NCI-H446 treated with DMSO at 0.1 percent for 48 hours (cell line): ENCODE data around the gene C2CD4C.
"Not testable (repeated sequence)": the region's sequence is repeated elsewhere in the genome, so short reads cannot be mapped to it uniquely, and the experiment has no call there.

Source experiments
- DNase-seq: peaks from one replicate; lab custom pipeline; 2025; lab: John Stamatoyannopoulos, UW

Gene C2CD4C

GRCh38 chr19:413756-414420, 4.9 kb upstream of the C2CD4C start:
- no peak for DNase-seq

DNA sequence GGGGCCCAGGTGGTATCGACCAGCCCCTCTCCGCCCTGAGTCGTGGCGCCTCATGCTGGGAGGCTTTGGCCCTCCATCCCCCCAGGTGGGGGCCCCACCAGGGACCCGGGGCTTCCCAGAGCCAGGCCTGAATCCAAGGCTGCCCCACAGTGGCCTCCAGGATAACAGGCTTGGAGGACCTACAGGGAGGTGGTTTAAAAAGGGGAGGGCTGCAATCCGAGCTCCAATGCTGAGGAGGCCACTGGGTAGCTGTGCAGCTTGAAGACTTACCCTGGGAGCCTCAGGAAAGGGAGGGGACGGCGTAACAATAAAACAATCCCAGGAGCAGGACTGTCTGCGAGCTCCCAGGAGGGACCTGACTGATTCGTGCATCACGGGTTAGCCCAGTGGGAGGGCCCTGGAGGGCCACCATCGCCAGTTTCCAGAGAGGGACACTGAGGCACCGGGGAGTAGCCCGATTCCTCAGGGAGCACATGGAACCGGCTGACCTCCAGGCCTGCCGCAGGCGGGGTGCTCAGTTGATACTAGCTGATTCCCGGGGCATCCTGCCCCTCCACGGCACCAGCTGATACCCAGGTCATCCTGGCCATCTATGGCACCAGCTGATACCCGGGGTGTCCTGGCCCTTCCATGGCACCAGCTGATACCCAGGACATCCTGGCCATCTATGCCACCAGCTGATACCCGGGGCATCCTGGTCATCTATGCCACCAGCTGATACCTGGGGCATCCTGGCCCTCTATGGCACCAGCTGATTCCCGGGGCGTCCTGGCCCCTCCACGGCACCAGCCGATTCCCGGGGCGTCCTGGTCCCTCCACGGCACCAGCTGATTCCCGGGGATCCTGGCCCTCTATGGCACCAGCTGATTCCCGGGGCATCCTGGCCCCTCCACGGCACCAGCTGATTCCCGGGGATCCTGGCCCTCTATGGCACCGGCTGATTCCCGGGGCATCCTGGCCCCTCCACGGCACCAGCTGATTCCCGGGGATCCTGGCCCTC, 3.7 kb upstream of the C2CD4C start:
- DNase-seq: no peak

- no peak for DNase-seq
Measured at GRCh38 chr19:411723-412355, 2.9 kb upstream of the C2CD4C start.

DNA sequence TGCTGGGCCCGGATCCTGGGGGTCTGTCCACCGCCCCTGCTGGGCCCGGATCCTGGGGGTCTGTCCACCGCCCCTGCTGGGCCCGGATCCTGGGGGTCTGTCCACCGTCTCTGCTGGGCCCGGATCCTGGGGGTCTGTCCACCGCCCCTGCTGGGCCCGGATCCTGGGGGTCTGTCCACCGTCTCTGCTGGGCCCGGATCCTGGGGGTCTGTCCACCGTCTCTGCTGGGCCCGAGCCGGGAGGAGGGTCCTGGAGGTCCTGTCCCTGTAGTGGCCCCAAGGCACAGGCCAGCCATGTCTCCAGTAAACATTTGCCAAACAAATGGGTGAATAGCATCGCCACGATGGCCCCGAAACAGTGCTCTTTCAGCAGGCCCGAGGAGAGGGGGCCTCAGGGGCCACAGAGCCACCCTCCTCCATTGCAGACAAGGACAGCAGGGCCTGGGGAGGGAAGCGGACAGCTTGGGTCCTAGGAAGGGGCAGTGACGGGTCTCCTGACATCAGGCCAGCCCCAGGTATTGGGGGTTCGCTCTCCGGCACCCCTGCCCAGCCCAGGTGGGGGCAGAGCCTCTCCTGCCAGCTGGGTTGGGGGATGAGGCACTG, 2.3 kb upstream of the C2CD4C start:
- not testable (repeated sequence) for DNase-seq

- no peak for DNase-seq
Measured at GRCh38 chr19:410243-410781, 1.4 kb upstream of the C2CD4C start.

DNA sequence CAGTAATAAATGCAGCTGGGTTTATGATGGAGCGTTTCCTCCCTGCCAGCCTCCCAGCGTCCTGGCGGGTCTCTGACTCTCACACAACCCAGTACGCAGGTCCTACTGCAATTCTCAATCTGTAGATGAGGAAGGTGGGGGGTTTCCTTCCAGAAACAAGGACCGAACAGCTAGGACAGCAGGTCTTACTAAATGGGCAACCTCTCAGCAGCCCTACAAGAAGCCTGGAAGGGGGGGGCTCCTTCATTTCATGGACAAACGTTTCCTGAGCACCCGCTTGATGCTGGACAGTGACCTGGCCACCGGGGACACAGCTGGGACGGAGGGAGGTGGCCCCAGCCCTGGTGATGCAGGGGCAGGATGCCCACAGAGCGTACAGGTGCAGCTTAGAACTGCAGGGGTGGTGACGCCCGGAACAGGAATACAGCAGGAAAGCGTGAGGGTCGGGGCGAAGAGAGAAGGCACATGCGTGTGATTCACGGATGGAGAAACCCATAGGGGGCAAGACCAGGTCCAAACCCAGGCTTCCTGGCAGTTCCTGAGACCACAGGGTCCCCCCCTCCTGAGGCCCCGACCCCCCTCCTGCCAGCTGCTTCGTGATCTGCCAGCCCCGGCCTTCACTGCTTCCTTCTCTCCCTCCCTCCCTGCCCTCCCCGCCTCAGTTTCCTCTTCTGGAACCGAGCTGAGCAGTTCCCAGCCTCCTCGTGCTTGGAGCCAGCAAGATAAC, 732 bp upstream of the C2CD4C start:
- no peak for DNase-seq

DNA sequence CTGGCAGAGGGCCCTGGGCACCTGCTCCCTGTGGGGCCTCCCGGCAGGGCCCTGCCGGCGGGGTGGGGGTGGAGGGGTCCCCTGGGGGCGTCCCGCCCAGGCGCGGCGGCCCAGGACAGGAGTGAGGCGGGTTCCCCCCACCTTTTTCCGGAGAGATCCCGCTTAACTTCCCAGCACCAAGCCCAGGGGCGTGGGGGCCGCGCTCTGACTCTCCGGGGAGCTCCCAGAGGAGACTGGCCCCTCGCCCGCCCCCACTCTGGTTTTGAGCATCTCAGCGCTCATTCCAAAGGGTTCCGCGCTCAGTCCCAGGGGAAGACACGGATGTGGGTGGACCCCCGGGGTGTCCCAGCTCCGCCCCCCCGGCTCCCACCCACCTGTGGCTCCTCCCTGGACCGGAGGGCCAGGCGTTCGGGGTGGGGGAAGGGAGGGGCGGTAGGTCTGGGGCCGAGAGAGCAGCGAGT, 476 bp downstream of the C2CD4C start:
- DNase-seq: no peak

DNA sequence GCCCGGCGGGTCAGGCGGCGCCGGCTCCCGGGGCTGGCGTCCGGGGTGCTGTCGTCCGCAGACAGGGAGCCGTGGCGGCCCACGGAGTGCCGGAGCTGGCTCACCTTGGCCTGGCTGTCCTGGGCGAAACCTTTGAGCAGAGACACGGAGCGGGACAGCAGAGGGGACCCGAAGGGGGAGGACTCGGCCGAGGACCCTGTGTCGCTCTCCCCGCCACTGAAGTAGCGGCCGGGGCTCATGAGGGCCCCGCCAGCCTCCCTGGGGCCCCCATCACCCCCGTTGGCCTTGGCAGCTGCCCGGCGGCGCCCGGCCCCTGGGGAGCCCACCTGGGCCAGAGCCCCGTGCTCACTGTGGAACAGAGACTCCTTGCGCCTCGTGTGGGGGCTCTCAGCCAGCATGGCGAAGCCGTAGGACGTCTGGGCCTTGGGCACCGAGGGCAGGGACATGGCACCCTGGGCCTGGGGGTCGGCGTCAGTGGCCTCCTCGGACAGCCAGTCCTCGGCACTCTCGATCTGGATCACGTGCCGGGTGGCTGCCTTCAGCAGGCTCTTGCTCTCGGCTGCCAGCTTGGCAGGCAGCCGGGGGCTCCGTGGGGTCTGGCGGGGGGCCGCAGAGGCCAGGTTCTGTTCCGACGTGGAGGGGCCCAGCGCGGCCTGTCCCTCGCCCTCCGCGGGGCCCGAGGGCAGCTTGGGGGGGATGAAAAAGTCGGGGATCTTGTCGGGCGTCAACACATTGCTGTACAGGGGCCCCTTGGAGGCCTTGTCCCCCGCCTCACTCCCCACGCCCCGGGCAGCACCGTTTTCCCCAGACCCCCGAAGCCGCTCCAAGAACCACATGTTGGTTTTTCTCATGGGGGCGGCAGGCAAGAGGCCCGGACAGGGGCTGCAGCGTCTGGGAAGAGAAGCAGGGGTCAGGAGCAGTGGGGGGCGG, 1.2 kb downstream of the C2CD4C start:
- no peak for DNase-seq

GRCh38 chr19:406971-407510, 1.9 kb downstream of the C2CD4C start:
- no peak for DNase-seq

DNA sequence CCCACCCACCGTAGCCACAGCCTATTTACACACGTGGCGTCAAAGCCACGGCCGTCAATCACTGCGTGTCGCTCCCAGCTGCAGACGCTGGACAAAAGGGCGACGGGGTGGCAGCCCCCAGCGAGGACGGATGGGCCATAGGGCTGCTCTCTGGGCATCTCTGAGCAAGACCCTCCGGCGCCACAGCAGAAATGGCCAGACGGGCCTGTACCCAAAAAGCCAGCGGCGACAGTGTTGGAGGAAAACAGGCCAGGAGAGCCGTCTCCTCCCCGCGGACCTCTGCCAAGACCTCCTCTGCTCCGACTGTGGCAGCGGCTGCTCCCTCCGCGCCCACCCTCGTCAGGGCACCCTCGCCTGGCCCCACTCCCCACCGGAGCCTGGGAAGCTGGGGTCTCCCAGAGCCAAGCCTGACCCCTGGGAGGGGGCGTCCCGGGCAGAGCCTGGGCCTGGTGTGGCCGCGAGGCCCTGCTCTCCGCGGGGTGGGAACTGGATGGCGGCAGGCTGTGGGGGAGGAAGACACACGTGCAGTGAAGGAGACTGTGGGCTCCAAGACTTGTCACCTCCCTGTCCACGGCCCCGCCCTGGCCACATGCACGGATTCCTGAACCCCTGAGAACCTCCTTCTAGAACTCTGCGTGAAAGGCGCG, 2.7 kb downstream of the C2CD4C start:
- DNase-seq: no peak

DNA sequence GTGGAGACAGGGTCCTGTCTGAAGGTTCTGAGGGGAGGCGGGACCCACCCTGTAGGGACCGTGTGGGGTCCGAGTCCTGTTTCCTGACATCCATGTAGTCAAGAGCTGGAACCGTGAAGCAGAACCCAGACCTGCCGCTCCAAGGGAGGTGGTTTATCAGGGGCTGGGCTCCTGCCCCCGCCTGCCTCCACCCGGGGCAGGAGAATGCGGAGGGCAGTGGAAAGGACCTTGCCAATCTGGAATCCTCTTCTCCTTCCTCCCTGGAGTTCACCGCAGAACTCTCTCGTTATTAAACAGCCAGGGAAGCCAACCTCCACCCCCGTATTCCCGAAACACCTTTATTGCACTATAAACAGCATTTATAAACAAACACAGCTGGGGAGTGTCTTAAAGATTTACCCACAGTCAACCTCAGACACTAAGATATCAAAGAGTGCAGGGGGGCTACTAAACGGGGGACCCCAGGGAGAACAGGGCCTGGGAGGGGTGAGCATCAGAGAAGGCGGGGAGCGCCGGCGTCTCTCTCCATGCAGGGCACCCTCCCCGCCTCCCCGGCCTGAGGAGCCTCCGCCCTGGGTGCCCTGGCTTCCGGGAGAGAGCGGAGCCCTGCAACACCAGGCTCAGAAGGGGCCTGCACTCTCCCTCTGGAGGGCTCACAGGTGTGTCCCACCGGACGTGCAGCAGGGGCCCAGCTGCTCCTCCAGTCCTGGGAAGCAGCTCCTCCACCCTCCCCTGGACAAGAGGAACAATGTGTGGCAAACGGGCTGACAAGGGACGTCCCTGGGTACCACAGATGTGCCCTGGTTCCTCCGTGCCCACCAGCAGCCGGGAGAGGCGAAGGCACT, 3.6 kb downstream of the C2CD4C start:
- no peak for DNase-seq

DNA sequence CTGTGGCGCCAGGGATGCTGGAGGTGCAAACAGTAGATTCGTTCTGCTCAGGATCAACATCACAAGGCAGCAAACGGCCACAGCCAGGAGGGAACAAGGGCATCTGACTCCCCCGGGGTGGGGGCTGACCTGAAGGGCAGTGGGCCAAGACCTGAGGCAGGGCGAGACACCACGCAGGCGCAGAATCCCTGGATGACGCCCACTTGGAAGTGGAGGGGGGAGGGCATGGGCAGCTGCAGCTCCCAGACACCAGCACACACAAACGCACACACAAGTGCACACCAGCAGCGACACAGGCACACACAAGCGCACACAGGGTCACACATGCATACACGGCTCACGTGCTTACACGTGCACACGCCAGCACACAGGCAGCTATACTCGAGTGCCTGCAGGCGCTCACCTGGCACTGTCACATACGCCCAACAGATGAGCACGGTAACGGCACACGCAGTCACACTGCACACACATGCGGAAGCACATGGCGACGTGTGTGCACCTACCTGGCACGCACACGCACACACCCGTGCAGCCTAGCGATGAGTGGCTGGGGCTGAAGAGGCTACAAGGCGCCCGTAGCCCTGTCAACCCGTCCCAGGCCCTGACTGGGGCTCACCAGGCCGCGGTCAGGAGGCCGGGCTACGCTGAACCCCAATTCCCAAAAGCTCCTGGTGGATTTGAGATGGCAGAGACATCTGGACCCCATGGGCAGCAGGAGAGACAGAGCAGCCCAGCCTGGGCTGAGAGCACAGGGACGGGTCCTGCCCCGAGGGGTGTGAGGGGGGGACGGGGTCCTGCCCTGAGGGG, 5.5 kb downstream of the C2CD4C start:
- no peak for DNase-seq

DNA sequence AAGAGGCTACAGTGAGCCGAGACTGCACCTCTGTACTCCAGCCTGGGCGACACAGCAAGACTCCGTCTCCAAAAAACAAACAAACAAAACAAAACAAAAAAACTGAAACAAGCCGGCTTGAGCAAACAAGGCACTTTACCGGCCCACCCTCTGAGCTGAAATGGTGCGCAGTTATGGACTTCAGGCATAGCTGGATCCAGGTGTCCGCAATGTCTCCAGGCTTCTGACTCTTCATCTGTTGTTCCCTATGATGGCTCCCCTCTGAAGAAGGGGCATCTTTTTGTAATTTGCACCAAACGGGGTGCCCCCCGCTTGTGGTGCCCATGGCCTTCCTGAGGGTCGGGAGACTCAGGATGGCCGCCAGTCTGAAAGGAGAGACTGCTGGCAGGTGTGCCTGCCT, 6.2 kb downstream of the C2CD4C start:
- DNase-seq: no peak

DNA sequence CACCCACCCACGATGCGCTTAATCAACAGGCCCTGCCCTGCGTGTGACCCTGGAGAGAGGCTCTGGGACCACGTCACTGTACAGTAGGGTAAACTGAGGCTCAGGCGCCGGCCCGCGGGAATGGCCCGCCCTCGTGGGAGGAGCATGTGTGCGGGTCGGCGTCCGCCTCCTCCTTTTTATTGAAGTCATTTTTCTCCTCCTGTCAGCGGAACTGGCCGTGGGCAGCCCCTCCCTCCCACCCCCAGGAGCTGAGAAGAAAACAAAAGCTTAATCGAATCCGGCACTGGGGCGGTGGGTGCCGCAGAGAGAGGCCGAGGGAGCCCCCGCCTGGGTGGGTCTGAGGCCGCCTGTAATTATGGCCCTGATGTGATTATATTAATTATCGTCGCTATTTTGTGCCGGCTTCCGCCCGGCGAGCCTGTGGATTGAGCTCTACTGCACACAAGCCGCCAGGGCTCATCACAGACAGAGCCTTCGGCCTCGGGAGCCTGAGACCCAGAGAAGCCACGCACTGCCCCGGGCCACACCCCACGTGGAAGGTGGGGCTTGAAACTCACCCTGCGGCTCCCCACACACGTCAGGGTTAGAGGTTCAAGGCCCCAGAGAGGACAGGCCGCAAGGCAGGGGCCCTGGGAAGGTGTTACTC, 7.0 kb downstream of the C2CD4C start:
- DNase-seq: no peak

GRCh38 chr19:400976-401865, 7.7 kb downstream of the C2CD4C start:
- peak; percentile 50 for DNase-seq

- DNase-seq: no peak
Measured at GRCh38 chr19:399370-399769, 9.6 kb downstream of the C2CD4C start.
